Right lung (tissue), 5 donors: ENCODE data around the gene PRPH2. TPM values are rescaled to one million over a fixed set of nuclear protein-coding genes. Genes with fewer than 3 reads are reported as not detected.
"Not testable (repeated sequence)": the region's sequence is repeated elsewhere in the genome, so short reads cannot be mapped to it uniquely, and the experiment has no call there.

Experiments
- DNase-seq, 2 donors: peaks; one replicate each; pipeline ENCODE4 v3.0.0-alpha.2; 2013
- polyA plus RNA-seq, 5 donors: library from polyadenylated mRNA; unstranded; fragments of 120-200 nt; gene quantifications; one replicate each; pipeline versions ENCODE4 v1.2.1 to v1.2.3, GENCODE V29; 2013; ENCODE audit warnings: inconsistent platforms in 1 of 5, low replicate concordance in 1 of 5; ENCODE audit not compliant: insufficient read length in 5 of 5, insufficient read depth in 1 of 5

Gene PRPH2
- polyA plus RNA-seq, 5 donors, result 2.5 to 6.1 (median 5.0) TPM

DNA sequence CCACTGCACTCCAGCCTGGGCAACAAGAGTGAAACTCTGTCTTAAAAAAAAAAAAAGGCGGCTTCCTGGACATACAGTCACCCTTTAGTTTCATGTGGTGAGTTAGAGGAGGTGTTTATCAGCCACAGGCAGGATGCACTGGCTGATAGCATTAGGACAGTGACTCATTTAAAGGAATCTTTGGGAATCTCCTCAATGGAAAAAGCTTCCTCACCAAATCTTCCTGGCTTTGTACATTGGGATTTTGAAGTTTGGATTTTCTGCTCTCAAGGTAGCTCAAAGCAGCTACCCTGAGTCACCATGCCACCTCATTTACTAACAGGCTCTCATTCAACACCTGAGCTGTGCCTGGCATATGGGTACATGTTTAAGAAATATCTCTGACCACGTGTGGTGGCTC lies 20.2 kb downstream of the PRPH2 start:
- DNase-seq, result no peak

DNA sequence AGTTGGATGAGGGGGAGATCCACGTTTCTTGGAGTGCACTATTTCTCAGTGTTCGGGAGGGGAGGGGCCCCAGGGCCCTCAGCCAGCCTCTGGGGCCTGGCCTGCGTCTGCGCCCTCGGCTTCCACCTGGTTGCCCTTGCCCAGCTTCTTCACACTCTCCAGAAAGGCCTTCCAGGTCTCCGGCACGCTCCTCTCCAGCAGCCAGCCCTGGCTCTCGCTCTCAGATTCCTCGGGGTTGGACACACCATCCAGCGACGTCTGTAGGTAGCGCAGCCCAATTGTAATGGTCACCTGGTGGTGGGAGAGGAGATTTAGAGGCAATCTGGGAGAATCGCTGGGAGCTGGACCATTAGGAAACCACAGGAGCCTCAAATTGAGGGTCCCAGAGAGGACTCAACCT lies 24.2 kb downstream of the PRPH2 start:
- DNase-seq, result no peak

DNA sequence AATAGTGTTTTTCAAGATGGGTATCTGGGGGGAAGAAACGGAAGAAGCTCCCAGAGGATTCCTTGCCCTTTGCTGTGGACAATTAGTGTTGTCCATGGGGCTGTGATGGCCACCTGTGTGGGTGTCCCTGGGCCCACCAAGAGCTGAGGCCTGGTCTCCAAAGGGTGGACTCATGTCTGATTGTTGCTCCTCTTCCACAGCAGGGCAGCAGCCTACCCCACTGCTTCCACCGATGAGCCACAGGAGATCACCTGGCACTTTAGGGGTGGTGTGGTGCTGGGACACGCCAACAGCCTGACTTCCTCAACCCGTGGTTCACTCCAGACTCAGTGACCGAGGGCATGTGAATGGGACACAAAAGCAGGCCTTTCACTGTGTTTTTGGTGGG lies 25.1 kb downstream of the PRPH2 start:
- no peak for DNase-seq

DNA sequence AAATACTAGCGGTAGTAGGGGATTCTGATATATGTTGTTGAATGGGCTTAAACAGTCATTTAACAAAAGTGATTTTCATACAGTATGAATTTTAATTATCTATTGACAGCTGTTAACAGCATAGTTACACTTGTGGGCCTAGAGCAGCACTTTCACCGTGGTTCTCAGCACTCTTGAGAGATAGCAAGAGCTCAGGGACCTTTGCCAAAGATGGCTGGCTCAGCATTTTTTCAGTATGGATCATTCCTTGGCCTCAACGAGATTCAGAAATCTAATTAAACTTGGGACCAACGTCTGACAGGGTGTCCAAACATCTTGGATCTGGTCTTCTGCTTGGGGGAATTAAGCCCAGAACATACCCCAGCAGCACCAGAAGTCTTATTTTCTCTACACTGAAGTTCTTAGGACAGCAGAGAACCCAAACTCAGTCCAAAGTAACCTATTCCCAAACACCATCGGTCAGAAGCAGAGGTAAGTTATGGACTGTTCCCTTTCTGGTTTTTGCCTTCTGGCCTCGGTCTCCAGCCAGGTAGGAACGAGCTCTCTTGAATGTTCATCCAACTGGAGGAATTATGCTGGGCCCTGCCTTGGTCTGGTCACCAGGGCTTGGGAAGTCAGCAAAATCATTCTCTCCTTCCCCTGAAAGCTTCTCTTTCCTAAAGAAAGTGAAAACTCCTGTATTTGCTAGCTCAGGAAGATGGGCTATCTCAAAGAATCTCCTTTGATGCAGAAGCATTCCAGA lies 25.7 kb downstream of the PRPH2 start:
- DNase-seq, result no peak

DNA sequence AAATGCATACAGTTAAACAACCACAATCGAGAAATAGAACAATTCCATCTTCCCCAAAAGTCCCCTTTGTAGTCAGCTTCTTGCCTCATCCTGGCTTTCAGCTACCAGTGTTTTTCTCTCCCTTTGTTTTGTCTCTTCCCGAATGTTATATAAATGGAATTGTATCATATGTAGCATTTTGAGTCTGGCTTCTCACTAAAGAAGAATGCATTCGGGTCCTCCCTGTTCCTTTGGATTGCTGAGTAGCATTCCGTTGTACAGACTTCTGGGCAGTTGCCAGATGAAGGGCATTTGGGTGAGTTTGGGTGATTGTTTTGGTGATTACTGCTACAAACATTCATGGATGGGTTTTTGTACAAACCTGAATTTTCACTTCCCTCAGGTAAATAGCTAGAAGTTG lies 27.8 kb downstream of the PRPH2 start:
- no peak for DNase-seq

DNA sequence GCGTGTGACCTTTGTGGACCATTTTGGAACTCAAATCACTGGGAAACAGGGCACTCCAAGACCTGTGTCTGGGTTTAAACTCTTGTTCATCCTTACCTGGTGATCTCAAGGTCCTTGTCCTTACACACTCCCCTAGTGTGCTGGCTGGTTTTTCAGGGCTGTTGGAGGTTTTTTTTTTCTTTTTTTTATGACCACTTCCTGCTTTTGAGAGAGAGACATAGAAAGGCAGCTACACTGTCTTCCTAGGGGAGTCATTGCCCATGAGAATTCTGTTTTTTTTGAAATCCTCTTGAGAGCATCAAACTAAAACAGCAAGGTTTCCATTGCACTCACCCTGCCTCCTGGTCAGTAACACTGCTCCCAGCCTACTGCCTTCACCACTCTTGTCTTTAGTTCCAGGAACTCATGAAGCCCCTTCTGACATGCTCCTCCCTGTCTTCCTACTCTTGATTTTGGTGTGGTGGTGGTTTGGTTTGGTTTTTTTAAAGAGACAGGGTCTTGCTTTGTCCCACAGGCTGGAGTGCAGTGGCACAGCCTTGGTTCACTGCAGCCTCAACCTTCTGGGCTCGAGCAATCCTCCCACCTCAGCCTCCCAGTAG lies 28.6 kb downstream of the PRPH2 start:
- no peak for DNase-seq

DNA sequence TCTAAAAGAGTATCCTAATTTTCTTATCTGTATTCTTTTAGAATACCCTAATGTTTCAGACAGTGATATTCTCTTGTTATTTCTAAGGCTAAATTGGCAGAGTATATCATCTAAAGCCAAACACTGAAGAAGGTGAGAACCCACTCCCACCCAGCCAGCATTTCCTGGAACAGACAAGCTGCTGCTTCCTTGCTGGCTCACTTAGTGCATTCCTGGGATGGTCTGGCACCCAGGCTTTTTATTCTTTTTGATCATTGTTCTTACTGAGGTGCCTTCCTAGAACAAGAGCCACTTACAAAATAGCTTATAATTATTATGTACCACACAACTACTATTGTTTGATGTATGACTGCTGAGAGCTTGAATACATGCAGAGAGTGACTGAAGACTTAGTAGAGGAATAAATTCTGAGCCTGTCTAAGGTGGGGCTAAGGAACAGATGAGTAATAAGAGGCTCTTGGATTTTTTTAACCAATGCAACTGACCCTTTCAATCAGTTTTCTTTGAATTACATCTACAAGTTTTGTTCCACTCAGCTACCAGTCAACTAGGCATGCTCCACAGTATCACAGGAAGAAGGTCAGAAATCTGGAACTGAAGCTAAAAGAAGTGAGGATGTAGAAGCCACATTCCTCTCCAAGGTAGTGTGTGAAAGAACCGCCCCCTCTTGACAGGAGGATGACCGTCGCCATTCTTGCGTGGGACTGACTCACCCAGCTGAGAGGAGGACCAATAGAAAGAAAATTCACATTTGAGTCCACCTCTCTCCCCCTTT lies 30.1 kb downstream of the PRPH2 start:
- no peak for DNase-seq

DNA sequence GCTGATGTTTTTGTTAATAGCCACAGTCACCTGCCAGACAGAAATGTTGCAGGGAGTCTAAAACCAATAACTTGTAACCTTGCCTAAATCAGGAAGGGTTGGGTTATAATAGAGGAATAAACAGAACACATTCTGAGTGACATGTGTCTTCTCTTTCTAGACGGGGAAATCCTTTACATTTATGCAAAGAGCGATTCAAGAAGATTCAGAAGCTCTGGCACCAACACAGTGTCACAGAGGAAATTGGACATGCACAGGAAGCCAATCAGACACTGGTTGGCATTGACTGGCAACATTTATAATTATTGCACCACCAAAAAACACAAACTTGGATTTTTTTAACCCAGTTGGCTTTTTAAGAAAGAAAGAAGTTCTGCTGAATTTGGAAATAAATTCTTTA lies 31.5 kb downstream of the PRPH2 start:
- no peak for DNase-seq

DNA sequence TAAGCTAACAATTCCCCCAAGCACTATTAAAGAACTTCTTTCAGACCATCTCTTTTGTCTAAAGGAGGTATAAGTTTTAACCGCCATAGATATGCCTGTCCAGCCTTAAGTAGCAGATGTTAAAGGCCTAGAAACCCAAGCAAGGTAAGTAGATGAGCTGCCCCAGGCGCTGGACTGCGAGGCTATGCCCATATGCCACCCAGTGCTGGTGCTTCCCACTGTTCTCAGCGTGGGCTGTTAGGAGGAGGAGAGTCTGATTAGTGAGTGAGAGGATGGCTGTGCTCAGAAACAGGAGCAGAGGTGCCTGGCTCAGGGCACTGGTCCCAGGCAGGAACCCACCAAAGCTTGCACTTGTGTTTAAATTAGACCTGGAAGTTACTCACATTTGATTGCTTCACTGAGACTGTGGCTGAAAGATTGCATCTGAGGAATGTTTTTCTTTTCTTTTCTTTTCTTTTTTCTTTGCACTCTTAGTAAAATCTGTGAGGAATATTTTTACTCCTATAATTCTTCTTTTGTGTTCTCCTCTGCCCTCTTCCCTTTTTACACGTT lies 32.2 kb downstream of the PRPH2 start:
- no peak for DNase-seq

DNA sequence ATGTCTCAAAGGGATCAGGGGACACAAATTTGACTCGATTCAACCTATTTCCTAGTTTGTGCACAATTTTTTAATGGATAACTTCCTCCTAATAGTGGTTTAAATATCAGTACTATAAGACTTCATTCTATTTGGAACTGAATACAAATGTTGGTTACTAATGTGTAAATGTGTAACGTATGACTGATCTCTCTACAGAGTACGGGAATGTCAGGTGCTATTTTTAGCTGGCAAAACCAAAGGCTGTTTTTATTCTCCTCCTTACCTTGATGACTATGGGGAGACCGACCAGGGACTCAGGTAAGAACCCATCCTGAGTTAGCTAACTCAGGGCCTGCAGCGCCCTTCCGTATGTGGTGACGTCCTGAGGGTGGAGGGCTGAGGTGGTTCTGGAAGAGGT lies 33.0 kb downstream of the PRPH2 start:
- no peak for DNase-seq

DNA sequence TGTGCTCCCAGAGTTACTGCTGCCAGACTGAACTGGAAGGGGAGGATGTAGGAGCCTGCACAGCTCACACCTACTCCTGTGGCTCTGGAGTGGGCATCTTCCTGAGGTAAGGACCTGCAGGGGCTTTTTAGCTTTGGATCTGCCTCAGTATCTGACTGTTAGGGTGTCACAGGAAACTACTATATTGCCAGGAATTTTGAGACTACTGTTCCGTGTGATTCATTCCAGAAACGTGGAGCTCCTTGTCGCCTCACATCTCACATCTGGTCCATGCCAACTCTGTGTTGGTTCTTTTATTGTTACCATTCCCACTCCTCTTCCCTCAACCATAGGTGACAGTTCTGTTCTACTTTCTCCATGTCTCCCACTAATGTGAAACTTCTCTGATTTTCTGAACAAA lies 34.1 kb downstream of the PRPH2 start:
- DNase-seq, result no peak

DNA sequence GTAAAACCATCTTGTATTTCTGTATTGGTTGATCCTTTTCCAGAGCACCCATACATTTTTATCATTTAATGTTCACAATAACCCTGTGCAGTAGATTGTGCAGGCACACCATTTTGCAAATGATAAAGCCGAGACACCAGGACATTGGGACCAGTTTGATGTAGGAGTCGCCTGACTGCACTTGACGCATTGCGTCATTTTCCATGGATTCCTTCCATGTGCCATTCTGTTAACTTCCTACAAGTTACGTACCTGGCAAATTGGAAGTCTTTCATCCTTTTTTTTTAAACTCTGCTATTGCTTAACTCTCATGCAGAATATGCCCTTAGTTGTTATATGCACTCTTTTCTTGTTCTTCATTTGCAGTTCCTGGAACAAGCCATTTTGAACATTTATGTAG lies 43.0 kb downstream of the PRPH2 start:
- DNase-seq, result no peak

DNA sequence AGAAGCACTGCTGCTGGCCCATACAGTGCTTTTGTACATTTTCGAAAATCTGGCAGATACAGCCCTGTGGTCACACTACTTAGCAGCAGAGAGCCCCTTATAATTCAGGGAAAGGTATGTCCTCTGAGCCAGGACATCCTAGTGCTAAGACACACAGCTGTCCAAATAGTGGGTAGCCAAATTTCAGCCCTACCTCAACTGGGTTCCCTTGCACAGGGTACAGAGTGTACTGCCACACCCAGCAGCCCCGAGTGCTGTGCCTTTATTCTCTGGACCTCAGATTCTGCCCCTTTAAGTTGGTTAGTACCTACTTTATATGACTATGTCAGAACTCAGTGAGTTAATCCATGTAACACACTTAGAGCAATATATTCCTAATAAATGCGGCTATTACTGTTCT lies 47.6 kb downstream of the PRPH2 start:
- no peak for DNase-seq

DNA sequence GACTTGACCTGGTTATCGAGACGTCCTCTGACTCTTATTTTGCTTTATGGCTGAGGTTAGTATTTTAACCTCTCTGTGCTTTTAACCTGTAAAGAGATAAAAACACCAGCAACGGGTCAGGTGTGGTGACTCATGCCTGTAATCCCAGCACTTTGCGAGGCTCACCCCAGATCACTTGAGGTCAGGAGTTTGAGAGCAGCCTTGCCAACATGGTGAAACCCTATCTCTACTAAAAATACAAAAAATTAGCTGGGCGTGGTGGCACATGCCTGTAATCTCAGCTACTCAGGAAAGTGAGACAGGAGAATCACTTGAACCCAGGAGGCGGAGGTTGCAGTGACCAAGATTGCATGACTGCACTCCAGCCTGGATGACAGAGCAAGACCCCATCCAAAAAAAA lies 48.0 kb downstream of the PRPH2 start:
- not testable (repeated sequence) for DNase-seq

DNA sequence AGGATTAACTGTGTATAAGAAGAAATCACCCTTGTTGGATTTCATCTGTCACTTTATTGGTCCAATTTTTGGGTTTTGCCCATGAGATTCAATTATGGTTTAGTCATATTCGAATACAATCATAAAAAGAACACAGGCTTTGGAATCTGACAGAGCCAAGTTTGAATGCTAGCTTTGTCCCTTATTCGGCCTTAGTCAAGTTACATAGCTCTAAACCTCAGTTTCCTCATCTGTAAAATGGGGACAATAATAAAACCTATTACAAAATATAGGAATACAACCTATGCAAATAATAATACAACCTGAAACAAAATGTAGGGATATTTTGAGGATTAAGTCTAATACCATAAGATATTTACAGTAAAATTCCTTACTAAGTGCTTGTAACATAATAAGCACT lies 57.7 kb downstream of the PRPH2 start:
- DNase-seq, result no peak

DNA sequence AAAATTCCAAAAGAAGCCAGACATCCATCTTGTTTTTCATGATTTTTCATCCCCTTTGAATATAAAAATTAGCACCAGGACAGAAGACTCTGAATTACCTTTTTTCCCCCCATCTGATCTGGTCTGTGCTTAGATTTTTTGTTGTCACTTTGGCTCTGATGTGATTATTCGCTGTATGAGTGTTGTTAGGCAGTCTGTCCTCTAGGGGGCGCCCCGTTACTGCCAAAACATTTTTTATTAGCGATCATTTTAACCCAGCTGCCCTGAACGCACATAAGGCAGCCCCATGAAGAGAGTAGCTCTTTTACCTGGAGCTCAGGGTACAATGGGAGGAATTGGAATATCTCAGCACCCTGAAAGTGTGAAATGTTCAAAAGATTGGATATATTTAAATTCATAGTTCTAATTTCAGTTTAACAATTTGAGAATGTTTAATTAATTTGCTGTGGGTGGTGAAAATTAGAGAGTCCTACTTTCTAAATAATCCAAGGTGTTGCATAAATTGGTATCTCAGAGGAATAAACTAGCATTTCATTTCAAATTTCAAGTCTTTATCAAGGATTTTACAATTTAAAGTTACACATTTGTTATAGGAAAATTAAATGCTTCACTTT lies 60.8 kb downstream of the PRPH2 start:
- peak; percentile 47 to 67 for DNase-seq

DNA sequence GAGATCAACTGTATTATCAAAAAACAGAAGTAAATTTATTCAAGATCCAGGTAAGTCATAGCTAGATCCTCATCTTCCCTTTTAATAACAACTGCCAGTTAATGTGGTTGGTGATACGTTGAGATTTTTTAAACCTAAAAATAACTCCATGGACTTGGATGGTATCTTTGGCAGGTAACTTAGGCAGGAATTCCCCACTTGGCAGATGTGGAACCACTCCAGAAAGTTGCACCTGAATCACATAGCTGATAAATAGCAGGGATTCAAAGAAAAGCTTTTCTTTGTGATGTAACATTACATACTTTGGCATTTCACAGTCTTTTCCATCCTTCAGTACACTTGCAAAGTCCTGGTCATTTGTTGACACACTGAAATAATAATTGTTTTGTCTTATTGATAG lies 62.6 kb downstream of the PRPH2 start:
- DNase-seq, result no peak

DNA sequence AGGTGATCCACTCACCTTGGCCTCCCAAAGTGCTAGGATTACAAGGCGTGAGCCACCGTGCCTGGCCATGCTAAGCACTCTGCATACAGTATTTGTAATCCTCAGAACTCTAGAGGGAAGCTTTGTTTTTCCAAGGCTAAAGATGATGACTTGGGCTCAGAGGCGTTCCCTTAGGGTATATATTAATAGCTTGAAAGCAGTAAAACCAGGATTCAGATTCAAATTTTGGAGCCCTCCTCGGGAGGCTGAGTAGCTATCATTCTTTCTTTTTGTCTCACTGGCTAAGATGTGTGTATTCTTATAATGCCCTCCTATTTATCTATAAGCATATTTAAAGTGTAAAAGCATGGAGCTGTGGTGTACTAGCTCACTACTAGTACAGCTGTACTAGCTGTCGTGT lies 68.5 kb downstream of the PRPH2 start:
- DNase-seq, result no peak

DNA sequence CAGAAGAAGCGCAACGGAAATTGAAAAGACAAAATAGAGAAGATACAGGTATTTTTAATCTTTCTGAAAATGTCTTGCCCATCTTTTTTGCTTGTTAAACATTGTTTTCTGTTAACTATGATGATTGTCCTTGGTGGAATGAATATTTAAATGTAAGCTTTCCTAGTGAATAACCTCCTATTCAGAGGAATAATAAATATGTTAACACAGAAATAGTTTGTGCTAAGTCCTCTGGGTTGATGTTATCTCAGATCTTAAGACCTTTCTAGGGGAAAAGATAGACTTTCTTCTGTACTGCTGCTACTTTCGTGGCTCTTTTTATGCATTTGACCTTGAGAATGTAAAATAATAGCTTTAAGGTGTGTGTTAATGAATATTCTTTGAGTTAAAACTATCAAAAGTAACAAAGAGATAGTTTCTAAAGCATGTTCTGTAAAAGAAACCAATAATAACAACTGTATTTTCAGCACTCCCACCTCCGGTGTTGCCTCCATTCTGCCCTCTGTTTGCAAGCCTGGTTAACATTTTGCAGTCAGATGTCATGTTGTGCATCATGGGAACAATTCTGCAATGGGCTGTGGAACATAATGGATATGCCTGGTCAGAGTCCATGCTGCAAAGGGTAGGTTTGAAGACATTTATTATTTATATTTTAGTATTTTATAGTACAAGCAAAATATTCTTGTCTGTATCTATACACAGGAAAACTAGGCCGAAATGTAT lies 70.2 kb downstream of the PRPH2 start:
- no peak for DNase-seq
